C1 segment of cervical spinal cord (tissue), 14 donors: ENCODE measurements around the gene SH3BGRL3.
A peak's percentile ranks its signal among the peaks of the same experiment; 100 is the strongest.
"Not testable (repeated sequence)": the region's sequence is repeated elsewhere in the genome, so short reads cannot be mapped to it uniquely, and the experiment has no call there.

Experiments
- DNase-seq, 14 donors: peaks; one replicate each; lab custom pipeline; 2025; lab: John Stamatoyannopoulos, UW

Gene SH3BGRL3

GRCh38 chr1:26279456-26280332 is at the start of gene SH3BGRL3:
Gene SH3BGRL3 (plus strand): TSS chr1:26280086. CDS start chr1:26280156, 70 bp downstream.
- DNase-seq, result peak in 13 of 14 donors; percentile 50 to 85 (median 74)

GRCh38 chr1:26230682-26231081 is 49.2 kb upstream of the SH3BGRL3 start:
- DNase-seq, result not testable (repeated sequence)

DNA sequence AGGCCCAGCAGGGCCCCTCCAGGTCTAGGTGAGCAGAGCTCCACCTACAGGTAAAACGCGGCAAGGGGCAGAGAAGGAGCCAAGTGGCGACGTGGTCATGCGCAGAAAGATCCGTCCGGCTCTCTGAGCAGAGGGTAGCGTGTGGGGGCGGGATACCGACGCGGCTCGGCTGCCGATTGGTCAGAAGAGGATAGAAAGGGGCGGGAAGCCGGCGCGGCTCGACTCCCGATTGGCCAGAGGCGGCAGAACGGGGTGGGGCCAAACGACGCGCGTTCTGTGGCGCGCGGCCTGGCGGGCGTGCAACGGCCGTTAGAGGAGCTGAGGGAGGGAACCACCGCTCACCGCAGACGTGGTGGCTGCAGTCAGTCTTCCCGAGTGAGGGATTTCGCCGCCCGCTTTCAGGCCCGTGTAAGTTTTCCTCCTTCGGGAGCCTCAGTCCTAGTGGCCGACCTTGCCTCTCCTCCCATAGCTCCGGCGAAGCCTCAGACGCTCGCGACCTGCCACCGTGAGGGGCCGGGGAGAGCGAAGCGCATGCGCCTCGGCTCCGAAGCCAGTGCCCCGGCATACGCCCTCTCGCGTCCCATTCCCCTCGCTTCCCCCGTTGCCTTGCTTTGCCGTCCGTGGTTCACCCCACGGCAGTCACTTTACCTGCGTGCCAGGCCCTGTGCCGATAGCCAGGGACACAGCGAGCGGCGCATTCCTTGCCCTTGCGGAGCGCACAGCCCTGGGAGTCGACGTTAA is 45.8 kb upstream of the SH3BGRL3 start, which contains the start of gene CEP85:
TSS of gene CEP85 (plus strand) at position 298 of the 741 bp plus-strand sequence. CDS start 5,584 bp downstream, outside the sequence.
- peak; percentile 89 to 98 (median 97) for DNase-seq

GRCh38 chr1:26234644-26235370 is 45.1 kb upstream of the SH3BGRL3 start:
- peak in 5 of 14 donors; percentile 16 to 39 (median 34) for DNase-seq

DNA sequence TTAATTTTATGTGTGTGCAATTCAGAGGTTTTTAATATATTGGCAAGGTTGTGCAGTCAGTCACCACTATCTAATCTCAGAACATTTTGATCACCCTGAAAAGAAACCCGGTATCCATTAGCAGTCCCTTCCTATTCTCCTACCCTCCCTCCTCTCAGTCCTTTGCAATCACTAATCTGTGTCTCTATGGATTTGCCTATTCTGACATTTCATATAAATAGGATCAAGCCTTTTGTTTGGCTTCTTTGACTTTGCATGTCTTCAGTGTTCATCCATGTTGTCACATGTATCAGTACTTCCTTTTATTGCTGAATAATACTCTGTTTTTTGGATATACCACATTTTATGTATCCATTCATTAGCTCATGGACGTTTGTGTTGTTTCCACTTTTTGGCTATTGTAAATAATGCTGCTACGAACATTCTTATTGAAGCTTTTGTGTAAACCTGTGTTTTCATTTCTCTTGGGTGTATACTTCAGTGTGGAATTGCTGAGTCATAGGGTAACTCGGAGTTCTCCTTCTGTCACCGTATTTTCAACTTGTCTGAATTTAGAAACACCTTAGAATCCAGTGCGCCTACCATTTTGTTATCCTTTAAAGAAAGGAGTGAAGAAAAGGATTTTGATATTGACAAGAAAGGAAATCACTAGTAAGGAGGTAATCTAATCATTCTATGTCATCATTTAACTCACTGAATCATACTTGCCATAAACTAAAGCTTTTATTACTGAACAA is 42.5 kb upstream of the SH3BGRL3 start:
- DNase-seq, result no peak

- peak in 2 of 14 donors; percentile 3 to 9 for DNase-seq
These were observed 40.0 kb upstream of the SH3BGRL3 start for GRCh38 chr1:26239936-26240335.

DNA sequence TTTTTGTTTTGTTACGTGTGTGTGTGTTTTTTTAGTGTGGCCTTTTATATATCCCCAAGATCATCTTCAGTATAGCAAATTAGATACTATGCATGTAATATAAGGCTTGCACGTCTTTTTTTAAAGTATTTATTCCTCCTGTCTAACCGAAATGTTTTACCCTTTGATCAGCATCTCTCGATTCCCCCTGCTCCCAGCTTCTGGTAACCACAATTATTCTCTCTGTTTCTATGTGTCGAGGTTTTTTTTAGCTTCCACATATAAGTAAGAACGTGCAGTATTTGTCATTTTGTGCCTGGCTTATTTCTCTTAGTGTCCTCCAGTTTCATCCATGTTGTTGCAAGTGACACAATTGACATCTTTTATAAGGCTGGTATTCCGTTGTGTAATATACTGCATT is 27.2 kb upstream of the SH3BGRL3 start:
- DNase-seq, result no peak

GRCh38 chr1:26254404-26254803 is 25.5 kb upstream of the SH3BGRL3 start:
- no peak for DNase-seq

DNA sequence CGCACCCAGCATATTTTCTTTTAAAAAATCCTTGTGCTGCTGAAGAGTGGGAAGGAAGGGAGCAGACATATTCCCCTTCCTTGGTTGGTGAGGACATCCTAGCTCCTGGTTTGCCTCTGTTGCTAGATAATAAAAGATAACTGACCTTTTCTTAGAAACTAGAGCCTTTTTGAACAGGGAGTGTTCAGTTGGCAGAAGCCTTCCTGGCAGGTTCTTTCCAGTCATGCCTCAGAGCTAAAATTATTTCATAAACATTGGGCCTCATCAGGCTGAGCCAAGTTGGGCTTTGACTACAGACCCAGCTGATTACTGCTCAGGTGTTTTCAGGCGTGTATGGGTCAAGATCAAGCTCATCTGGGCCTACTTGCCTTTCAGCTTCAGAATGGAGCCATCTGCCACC is 22.7 kb upstream of the SH3BGRL3 start:
- DNase-seq, result no peak

DNA sequence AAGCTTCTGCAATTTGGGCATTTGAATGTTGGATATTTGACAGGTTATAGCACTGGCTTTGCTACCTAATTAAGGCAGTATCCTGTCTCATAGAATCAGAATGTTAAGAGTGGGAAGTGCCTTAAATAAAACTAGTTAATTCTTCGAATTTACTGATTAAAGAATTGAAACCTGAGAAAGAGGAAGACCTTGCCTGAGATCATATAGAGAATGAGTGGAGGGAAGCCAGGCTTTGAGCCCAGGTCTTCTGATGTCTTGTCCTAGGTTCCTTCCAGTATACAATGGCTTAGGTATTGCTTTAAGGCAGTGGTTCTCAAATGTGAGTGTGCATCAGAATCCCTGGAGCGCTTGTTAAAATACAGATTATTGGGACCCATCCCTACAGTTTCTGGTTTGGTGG is 20.9 kb upstream of the SH3BGRL3 start:
- DNase-seq, result no peak

- DNase-seq, result peak in 1 of 14 donors; percentile 4
These were observed 20.3 kb upstream of the SH3BGRL3 start for GRCh38 chr1:26259578-26259977.

DNA sequence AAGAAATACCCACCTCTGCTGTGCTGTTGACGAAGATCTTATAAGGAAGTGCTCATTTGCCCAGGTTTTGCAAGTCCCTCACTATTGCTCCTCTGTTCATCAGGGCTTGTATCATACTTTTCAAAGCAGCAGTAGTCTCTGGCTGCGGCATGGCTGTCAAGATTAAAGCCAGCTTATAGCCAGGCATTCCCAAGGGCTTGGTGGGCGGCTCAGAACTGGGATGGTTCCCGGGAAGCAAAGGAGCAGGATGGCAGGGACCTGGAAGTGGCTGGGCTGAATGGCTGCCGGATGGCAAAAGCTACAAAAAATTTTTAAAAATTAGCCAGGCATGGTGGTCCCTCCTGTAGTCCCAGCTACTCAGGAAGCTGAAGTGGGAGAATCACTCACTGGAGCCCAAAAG is 16.7 kb upstream of the SH3BGRL3 start:
- DNase-seq, result no peak

- no peak for DNase-seq
These were observed 14.5 kb upstream of the SH3BGRL3 start for GRCh38 chr1:26265405-26265804.

DNA sequence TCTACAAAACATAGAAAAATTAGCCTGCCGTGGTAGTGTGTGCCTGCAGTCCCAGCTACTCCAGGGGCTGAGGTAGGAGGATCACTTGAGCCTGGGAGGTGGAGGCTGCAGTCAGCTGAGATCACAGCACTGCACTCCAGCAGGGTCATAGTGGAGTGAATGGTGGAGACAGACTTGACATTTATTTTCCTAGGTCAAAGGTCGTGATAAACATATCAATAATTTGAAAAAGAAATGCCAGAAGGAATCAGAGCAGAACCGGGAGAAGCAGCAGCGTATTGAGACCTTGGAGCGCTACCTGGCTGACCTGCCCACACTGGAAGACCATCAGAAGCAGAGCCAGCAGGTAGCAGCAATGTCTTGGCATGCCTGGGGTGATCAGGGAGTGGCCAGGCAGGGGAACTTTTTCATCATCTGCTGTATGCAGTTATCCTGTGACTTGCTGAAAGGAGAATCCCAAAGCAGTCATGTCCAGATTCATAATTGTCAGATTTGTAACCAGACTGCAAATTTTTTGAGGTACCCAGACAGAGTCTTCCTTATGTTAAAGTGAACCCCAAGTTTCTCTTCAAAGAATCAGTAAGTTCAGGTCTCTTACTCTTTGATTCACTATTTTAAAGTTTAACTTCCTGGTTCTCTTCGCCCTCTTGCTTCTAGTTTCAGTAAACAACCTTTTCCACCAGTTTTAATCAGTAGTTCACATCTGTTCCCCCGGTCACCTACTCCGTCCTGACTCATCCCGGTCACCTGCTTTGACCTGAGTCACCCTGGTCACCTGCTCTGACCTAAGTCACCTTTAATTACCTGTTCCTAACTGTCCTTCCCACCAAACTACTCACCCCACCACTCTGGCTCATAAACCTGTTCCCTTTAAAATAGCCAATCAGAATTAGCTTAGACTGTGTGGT is 11.3 kb upstream of the SH3BGRL3 start:
- DNase-seq, result no peak

GRCh38 chr1:26269198-26269550 is 10.7 kb upstream of the SH3BGRL3 start:
- DNase-seq, result no peak

DNA sequence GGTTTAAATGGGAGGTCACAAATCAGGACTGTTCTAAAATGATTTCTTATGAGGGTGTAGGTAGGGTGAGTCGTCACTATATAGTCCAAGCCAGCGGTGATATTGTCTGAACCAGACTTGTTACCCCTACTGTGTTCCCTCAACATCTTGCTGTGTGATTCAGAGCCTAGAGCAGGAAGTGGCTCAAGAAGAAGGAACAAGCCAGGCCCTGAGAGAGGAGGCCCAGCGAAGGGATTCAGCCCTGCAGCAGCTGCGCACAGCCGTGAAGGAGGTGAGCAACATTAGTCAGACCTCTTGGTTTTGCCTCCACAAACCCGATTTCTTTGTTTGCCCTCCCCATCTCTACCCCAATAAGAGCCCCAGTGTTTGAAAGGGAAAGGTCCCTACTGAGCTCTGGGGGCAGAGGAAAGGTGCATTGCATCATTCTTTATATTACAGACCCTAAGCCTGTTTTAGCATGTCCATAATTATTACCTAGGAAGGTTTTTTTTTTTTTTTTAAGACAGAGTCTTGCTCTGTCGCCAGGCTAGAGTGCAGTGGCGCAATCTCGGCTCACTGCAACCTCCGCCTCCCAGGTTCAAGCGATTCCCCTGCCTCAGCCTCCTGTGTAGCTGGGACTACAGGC is 5.0 kb upstream of the SH3BGRL3 start:
- no peak for DNase-seq

- DNase-seq, result peak in 12 of 14 donors; percentile 20 to 77 (median 66)
These were observed 4.1 kb upstream of the SH3BGRL3 start for GRCh38 chr1:26275580-26276431.

GRCh38 chr1:26276432-26276838 is 3.5 kb upstream of the SH3BGRL3 start:
- peak in 2 of 14 donors; percentile 29 to 35 for DNase-seq

DNA sequence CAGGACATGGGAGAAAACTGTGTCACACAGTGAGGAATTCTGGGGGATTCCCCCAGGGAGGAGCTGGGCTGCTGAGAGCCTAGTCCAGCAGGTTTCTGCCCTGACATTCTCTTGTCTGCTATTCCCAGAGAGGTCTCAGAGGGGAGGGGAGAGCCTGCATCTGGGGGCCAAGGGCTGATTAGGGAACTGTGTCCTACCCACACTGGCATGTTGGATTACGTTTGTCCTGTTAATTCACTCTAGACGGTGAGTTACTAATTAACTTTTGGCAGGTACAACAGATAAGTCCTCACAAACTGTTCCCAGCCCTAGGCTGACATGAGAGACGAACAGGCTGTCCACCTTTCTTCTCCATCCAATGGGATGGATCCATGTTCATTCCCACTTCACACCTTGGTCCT is 2.6 kb upstream of the SH3BGRL3 start:
- DNase-seq, result no peak
